GM10248 (cell line): ENCODE results near the gene MARK1.

Experiments
- CTCF ChIA-PET: fragments of 300-600 bp; sonication (Branson Sonifier 250); formaldehyde crosslinking; extraction: SDS; loops from one replicate; lab custom pipeline; 2021; ENCODE audit warnings: antibody characterized with exemption; lab: Yijun Ruan, JAX
- POLR2A ChIA-PET: fragments of 350-650 bp; sonication (Branson Sonifier 250); formaldehyde crosslinking; extraction: SDS; loops from one replicate; lab custom pipeline; 2020; ENCODE audit warnings: antibody characterized with exemption; lab: Yijun Ruan, JAX
- DNase-seq: peaks from one replicate; pipeline ENCODE4 v3.0.0; 2012; ENCODE audit errors: extremely low spot score
- CTCF ChIP-seq: IDR thresholded peaks from 2 replicates; pipeline ENCODE4 v1.5.1; 2012; ENCODE audit warnings: mild to moderate bottlenecking, low read depth; ENCODE audit errors: extremely low read depth, missing control alignments, control extremely low read depth

The MARK1 gene

GRCh38 chr1:220526294-220526693 lies 1.6 kb upstream of the MARK1 start:
- POLR2A ChIA-PET = no interaction called here
- TF ChIP-seq CTCF = no peak
- DNase-seq = no peak
- CTCF ChIA-PET = interaction anchor here (1.0 to 1.8 kb wide), 2 partner anchors 10 to 17 kb away, joined by 5 read pairs; no protein-coding TSS in a partner anchor

GRCh38 chr1:220527279-220527907 lies 543 bp upstream of the MARK1 start:
- CTCF ChIA-PET = no interaction called here
- peak; percentile 39 for DNase-seq
- POLR2A ChIA-PET = no interaction called here

GRCh38 chr1:220528679-220529501 lies 954 bp downstream of the MARK1 start:
- POLR2A ChIA-PET = no interaction called here
- TF ChIP-seq CTCF = no peak
- no peak for DNase-seq
- CTCF ChIA-PET = no interaction called here

More at GRCh38 chr1:220527279-220527907, 543 bp upstream of the MARK1 start:
- no peak for TF ChIP-seq CTCF

GRCh38 chr1:220529521-220530020 lies 1.6 kb downstream of the MARK1 start:
- ChIA-PET CTCF (no interaction called here), POLR2A (no interaction called here)
- TF ChIP-seq CTCF = no peak
- no peak for DNase-seq

GRCh38 chr1:220533504-220534109 lies 5.7 kb downstream of the MARK1 start:
- no peak for TF ChIP-seq CTCF
- DNase-seq = no peak
- ChIA-PET POLR2A (no interaction called here), CTCF (interaction anchor here (1.3 kb wide), 1 partner anchor 11 kb away, joined by 3 read pairs; no protein-coding TSS in a partner anchor)

GRCh38 chr1:220544901-220545303 lies 17.0 kb downstream of the MARK1 start:
- no peak for TF ChIP-seq CTCF
- ChIA-PET POLR2A (no interaction called here), CTCF (no interaction called here)
- DNase-seq = no peak
